GM19193 (cell line): ENCODE results near the gene FBLN1.

ENCODE experiments used
- POLR2A ChIP-seq: IDR thresholded peaks from 4 replicates; pipeline ENCODE4 v1.6.1; 2011; ENCODE audit not compliant: insufficient read depth, insufficient read length; ENCODE audit errors: extremely low read depth

Gene FBLN1

DNA sequence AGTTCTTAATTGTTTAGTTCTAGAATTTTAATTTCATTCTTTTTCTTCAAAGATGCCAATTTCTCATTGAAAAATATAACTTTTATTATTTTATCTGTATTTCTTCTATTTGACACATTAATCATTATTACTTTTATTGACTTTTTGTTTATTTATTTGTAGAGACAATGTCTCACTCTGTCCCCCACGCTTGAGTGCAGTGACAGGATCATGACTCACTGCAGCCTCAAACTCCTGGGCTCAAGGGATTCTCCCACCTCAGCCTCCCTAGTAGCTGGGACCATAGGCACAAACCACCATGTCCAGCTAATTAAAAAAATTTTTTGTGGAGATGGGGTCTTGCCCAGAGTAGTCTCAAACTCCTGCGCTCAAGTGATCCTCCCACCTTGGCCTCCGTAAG, 30.3 kb upstream of the FBLN1 start:
- TF ChIP-seq POLR2A: no peak

DNA sequence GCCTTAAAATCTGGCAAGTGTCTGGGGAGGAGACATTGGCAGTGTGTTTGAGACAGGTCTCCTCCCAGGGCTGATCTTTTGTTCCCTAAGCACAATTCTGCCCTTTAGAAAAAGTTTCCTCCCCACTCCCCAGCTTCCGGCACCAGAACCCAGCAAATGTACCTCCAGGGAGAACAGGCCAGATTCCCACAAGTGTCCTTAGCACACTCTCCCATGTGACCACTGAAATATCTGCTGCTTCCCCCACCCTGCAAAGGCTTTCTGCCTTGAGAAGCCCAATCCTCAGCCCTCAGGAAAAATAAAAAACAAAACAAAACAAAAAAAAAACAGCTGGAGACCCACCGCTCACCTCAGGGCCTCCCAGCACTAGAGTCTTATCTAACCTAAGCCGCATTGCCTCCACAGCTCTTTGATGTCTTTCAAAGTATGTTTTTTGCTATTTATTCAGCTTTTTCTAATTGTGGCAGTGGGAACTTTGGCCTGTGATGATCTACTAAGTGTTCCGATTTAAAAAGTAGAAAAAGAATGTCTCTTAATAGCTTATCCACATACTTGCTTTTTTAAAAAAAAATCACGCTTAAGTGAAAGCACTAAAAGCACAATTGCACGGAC, 29.0 kb upstream of the FBLN1 start:
- no peak for TF ChIP-seq POLR2A

DNA sequence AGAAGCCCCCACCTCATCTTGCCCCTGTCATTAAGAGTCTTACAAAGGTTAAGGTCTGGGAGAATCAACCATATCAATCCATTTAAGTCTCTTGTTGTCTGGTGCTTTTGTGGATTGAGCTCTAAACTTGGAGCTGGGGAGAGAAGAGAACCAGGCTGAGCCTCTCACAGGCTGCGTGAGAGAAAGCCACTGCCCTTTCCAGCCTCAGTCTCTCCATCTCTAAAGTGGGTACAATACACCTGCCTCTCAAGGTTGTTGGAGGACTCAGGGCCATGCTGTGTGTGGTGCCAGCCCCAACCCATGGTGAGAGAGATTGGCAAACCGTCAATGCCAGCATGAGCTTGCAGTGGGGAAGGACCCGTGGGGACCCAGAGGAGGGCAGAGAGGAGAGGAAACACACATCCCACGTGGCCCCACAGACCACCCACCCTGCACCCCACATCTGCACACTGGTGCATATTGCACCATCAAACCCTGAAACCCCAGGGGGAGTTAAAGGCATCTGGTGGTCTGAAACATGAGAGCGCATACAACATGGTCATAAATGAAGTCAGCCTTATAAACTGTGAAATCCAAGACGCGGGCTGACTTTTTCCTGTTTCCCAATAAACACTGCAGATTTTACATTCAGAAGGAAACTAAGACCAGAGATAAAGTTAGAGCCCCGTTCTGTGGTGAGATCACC, 27.5 kb upstream of the FBLN1 start:
- no peak for TF ChIP-seq POLR2A

DNA sequence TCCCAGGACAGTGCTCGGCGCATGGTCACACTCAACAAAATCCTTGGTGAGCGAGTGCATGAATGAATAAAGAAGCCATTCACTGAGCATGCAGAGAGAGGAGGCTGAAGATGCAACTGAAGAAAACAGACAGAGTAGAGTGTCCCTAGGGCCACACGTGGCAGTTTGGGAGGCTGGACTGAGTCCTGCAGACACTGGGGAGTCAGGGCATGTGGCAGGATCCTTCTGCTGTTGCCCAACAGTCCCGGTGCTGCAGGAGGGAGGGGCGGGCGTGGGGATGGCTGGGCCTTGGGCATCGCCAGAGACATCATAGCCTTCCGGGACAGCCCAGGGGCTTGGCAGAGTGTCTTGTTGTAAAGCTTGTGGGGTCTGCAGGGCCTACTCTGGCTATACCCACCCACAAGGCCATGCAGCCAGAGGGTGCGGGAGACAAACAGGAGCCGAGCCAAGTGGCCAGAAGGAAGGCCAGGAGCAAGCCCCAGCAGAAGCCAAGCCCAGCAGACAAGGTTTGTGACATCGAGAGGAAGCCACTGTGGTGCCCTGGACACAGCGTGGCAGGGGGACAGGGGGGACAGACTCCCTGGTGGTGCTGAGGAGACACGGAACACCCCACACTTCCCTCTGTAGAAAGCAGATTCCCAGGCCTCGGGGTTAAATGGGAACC, 26.7 kb upstream of the FBLN1 start:
- TF ChIP-seq POLR2A: no peak

DNA sequence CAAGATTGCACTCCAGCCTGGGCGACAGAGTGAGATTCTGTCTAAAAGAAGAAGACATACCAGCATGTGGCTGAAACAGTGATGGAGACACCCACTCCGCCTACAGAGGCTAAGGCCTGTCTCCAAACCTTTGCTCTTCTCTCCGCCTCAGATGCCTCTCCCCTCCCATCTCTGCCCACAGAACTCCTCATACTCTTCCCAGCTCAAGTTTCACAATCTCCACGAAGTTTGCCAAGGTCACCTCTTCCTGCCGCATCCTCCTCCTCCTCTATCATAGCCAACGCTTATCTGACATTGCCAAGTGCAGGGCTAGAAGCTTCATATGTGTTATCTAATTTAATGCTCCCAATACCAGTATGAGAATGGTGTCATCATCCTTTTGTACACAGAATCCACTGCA, 25.9 kb upstream of the FBLN1 start:
- no peak for TF ChIP-seq POLR2A

DNA sequence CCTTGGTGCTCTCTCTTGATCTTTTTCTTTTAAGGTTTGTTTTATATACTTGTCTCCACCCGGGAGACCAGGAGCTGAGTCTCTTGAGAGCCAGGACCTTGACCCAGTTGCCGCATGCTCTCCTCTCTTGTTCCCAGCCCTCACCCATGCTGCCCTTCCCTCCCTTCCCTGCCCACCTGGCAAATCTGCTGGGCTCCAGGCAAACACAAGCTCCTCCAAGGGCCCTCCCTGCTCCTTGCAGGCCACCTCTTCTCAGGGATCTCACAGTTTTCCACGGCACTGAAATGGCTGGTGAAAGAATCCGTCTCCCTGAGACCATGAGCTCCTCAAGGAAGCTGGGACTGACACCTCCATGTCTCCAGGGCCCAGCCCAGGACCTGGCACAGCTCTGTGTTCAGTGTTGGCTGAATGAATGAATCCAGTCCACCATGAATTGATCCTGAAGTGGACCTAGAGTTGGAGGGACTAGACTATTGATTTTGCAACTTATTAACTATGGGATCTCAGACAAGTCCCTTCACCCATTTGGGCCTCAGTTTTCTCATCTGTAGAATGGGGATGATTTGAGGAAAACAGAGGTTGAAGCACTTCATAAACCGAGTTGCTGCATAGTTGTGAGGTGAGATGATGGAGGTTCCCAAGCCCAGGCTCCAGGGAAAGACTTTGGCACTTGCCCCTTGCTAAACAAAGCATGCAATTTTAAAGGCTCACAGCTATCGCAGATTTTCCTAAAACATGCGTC, 25.1 kb upstream of the FBLN1 start:
- no peak for TF ChIP-seq POLR2A

DNA sequence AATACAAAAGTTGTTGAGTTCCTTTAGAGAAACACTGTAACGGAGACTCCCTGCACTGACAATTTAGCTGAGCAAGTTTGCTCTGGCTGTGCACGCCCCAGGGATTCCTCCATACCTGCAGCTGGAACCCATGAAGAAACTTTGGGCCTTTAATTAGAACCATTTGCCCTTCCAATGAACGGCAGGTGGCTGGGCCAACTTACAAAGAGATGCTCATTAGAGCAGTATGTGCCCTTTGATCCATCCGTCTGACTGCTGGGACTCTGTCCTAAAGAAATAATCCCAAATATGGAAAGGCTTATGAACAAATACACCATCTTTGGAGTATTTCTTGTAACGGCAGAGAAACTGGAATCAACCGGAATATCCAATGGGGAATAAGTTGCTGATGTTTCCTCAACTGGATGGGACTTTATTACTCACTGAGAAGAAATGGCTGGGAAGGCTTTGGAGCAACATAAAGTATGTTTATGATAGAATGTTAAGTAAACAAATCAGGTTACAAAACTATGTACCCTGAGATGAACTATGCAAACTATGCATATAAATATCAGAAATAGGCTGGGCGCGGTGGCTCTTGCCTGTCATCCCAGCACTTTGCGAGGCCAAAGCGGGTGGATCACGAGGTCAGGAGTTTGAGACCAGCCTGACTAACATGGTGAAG, 24.4 kb upstream of the FBLN1 start:
- no peak for TF ChIP-seq POLR2A

DNA sequence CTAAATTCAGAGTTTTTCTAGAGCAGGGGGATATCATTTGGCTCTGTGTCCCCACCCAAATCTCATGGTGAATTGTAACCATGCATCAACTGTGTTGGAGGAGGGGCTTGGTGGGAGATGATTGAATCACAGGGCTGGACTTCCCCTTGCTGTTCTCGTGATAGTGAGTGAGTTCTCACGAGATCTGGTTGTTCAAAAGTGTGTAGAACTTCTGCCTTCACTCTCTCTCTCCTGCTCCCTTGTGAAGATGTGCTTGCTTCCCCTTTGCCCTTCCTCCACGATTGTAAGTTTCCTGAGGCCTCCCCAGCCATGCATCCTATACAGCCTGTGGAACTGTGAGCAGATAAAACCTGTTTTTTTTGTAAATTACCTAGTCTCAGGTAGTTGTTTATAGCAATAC, 22.0 kb upstream of the FBLN1 start:
- TF ChIP-seq POLR2A: no peak

DNA sequence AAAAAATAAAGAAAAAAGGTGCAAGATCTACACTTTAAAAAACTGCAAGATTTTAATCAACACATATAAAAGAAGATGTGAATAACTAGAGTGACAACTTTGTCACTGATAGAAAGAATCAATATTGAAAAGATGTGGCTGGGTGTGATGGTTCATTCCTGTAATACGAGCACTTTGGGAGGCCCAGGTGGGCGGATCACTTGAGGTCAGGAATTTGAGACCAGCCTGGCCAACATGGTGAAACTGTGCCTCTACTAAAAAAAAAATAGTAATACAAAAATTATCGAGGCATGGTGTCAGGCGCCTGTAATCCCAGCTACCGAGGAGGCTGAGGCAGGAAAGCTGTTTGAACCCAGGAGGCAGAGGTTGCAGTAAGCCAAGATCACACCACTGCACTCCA, 21.0 kb upstream of the FBLN1 start:
- TF ChIP-seq POLR2A: no peak

DNA sequence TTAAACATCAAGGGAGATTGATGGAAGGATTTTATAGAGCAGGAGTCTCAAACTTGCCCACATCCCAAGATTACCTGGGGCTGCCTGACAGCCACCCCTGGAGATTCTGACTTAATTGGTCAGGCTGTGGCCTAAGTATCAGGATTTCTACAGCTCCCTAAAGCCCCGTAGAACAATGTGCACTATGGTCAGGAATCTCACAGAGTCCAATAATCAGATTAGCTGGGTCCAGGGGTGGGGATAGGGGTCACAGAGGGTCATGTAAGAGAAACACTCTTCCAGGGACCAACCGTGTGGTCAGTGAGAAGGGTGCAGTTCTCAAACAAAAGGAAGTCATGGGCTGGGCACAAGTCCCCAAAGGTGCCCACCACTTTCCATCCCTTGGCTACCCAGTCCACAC, 20.5 kb upstream of the FBLN1 start:
- no peak for TF ChIP-seq POLR2A

DNA sequence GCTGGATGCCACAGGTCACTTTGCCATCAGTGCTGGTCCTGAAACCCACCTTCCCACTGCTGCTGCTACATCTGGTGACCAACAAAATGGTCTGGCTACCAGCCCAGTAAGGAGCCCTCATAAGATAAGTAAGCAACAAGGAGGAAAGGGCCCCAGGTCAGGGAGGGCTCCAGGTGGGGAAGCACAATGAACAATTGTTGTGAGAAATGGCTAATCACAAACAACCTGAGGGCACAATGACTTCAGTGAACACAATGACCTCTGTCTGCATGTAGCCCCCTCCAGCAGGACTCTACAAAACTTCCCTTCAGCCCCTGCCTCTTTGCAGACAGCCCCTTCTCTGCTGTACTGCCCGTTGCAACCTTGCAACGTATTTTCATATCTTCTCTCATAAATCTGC, 19.4 kb upstream of the FBLN1 start:
- TF ChIP-seq POLR2A: no peak

DNA sequence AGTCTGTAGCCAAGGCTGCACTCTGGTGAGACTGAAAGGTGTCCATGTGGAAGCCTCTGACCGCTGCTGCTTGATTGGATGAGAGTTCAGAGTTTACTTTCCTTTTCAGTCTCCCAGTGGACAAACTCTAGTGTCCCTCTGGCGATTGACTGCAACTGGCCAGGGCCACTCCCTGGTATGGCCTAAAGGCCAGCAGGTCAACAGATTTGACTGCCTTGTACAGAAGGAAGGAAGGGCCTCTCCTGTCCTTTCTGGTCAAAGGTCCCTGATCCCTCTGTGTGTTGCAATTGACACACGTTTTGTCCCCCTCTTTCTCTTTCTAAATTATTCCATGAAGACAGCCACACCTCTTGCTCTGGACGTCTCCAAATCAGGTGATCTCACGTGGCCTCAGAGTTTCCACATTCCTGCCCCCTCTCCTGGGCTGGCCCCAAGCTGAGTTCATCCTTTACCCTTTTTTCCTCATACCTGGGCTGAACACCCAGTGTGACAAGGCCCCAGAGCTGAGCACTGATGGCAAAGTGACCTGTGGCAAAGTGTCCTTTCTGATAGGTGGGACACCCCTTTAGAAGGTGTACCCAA, 18.7 kb upstream of the FBLN1 start:
- no peak for TF ChIP-seq POLR2A

DNA sequence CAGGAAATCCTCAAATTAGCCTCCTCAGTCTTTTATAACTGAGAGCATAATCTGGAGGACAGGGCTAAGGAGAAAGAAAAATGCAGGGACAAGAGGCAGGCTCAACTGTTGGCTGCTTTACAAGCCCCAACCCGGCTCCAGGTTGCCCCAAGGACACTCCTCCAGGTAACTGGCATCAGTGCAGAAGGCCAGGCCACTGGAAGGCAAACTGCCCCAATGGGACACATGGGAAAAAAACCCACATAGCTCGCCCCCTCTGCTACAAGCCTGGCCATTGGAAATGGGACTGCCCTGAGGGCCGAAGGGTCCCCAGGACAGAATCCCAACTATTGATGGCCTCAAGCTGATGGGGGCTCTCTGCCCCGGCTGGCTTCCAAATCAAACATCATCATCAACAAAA, 17.9 kb upstream of the FBLN1 start:
- no peak for TF ChIP-seq POLR2A

DNA sequence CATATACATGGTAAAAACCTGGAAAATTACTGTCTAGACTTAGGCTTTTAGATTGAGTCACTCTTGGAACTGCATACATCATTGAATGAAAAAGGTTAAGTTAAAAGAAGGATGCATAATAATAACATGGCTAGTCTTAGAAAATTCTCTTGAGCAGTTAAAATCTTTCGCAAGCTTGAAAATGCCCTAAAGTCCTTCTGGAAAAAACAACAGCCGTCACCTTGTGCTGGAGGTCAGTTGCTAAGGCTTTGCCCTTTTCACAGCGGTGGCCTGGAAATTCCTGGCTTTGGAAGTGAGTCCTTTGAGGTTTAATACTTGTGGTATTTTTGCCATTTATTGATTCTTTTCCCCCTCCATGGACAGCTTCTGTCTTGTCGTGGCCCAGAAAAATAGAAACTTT, 17.4 kb upstream of the FBLN1 start:
- no peak for TF ChIP-seq POLR2A

DNA sequence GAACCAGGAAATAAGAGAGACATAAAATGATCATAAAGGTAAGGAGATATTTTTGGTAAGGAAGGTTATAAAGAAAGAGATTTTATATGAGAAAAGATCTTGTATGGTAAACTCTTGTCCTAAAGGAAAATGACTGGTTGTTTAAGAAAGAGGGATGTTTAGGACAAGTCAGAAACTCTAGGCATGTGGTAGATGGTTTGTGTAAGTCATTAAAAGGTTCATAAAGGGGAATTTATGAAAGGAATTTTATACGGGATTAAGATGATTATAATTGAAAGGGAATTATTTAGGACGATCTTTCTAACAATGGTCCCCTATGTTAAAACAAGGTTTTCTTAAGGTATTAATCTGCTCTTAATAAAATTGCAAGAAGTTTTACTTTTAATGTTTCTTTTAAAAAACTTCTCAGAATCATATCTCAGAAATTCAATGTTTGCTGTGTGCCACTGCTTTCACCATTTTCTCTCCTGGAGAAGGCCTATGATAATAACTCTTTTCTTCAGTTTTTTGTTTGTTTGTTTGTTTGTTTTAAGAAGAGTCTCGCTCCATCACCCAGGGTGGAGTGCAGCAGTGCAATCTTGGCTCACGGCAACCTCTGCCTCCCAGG, 13.8 kb upstream of the FBLN1 start:
- no peak for TF ChIP-seq POLR2A

DNA sequence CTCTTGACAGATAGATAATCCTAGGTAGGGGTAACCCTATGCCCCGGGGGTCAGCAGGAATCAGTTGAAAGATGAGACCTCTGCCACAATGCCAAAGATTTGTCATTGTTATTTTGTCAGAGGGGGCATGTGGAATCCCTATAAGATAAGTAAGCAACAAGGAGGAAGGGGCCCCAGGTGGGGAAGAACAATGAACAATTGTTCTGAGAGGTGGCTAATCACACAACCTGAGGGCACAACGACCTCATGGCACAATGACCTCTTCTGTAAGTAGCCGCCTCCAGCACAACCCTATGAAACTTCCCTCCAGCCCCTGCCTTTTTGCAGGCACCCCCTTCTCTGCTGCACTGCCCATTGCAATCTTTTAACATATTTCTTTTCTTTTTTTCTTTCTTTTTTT, 11.8 kb upstream of the FBLN1 start:
- no peak for TF ChIP-seq POLR2A
